ACC112 (cell line): ENCODE results near the gene MYOM1.

Experiments
- H2AFZ ChIP-seq: fragments of 200-600 bp; sonication (generic); one replicate; pipeline ENCODE4 v1.6.0; 2017; ENCODE audit warnings: antibody characterized with exemption, low read length; ENCODE audit not compliant: unreplicated experiment
- H3K27ac ChIP-seq: fragments of 200-600 bp; sonication (generic); 2 replicates; pipeline ENCODE4 v1.5.1; 2014; ENCODE audit warnings: low read depth, mild to moderate bottlenecking, antibody characterized with exemption, low read length, moderate library complexity
- H3K27me3 ChIP-seq: fragments of 200-600 bp; sonication (generic); 2 replicates; pipeline ENCODE4 v1.6.1; 2014; ENCODE audit warnings: mild to moderate bottlenecking, antibody characterized with exemption, low read length, moderate library complexity, mixed read lengths; ENCODE audit not compliant: insufficient read depth
- H3K36me3 ChIP-seq: fragments of 200-600 bp; sonication (generic); 2 replicates; pipeline ENCODE4 v1.6.1; 2016; ENCODE audit warnings: mild to moderate bottlenecking, antibody characterized with exemption, low read length, moderate library complexity, mixed read lengths; ENCODE audit not compliant: insufficient read depth
- H3K4me1 ChIP-seq: fragments of 200-600 bp; sonication (generic); one replicate; pipeline ENCODE4 v1.6.1; 2016; ENCODE audit warnings: low read length, mixed read lengths; ENCODE audit not compliant: insufficient read depth, unreplicated experiment, control insufficient read depth
- H3K4me3 ChIP-seq: fragments of 200-600 bp; sonication (generic); 2 replicates; pipeline ENCODE4 v1.5.1; 2014; ENCODE audit warnings: mild to moderate bottlenecking, low read depth, low read length
- H3K79me2 ChIP-seq: fragments of 200-600 bp; sonication (generic); one replicate; pipeline ENCODE4 v1.6.0; 2016; ENCODE audit warnings: low read length; ENCODE audit not compliant: control insufficient read depth, unreplicated experiment, insufficient read depth

MYOM1 gene

DNA sequence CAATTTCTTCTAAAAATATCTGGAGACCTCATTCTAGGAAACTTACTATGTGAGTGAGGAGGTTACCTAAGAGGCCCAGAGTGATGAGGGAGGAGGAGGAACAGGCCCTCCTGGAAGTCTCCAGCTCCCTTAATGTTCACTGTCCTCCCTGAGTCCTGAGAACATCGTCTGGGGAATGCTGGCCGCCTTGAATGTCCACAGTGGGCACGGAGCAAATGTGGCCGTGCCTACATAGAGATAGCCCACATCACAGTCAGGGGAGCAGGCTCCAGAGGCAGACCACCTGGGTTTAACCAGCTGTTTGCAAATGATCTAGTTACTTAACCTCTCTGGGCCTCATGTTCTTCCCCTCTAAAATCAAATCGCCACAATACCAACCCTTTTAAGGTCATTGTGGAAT is 123.8 kb downstream of the MYOM1 start:
- H2AFZ ChIP-seq = no peak overlapping the region
- no peaks in the 10 kb centered on the region for H3K4me1 ChIP-seq
- no peak overlapping the region for H3K27ac ChIP-seq
- H3K36me3 ChIP-seq = no peaks in the 10 kb centered on the region
- no peak overlapping the region for H3K4me3 ChIP-seq
- H3K27me3 ChIP-seq = no peaks in the 10 kb centered on the region
- no peaks in the 10 kb centered on the region for H3K79me2 ChIP-seq

DNA sequence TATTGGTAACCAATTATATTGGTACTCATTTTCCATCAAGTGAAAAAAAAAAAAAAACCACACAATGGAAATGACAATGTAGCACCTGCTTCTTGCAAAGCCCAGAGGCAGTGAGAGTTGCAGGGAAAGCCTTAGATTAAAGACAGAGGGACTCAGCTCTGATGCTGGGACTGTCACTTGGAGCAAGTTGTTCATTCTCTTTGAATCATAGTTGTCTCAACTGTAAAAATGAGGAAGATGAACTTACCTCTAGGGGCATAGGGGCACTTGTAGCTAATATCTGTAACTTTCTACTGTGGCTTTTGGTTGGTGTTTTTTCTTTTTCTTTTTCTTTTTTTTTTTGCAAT is 125.5 kb downstream of the MYOM1 start:
- Histone ChIP-seq H3K27ac (no peak overlapping the region), H2AFZ (no peak overlapping the region), H3K27me3 (no peaks in the 10 kb centered on the region)

DNA sequence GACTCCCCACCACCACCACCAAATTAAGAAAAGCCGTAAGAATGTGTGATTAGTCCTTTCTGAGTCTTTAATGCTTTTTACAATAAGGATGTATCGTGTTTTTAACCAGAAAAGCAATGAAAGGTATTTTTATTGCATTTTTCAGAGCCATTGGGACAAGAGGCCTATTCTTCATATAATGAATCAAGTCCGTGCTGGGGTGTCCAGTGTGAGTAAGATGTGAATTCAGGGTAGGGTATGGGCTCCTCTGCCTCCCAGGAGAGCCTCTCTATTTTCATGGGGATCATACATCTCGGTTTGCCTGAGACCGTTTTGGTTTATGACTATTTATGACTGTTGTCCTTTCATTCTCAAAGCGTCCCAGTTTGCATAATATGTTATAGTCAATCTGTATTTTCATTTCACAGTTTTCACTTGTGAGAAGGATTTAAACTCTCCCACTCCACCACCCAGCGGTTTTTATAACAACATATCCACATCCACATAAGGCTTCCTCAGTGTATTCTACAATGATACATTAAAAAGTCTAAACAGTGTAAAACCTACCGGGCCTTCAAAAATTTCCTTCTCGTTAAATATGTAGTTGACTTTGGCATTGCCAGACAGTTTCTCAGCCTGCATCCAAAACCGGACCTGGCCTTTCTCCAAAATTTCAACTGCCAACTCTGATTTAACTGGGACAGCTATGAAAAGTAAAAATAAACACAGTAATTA is 126.0 kb downstream of the MYOM1 start:
- Histone ChIP-seq H3K27ac (no peak overlapping the region), H3K27me3 (no peaks in the 10 kb centered on the region), H2AFZ (no peak overlapping the region), H3K4me3 (no peak overlapping the region), H3K4me1 (no peaks in the 10 kb centered on the region), H3K36me3 (no peaks in the 10 kb centered on the region), H3K79me2 (no peaks in the 10 kb centered on the region)

More for the DNA sequence above, 125.5 kb downstream of the MYOM1 start:
- H3K79me2 ChIP-seq = no peaks in the 10 kb centered on the region
- no peaks in the 10 kb centered on the region for H3K36me3 ChIP-seq
- H3K4me1 ChIP-seq = no peaks in the 10 kb centered on the region
- no peak overlapping the region for H3K4me3 ChIP-seq

DNA sequence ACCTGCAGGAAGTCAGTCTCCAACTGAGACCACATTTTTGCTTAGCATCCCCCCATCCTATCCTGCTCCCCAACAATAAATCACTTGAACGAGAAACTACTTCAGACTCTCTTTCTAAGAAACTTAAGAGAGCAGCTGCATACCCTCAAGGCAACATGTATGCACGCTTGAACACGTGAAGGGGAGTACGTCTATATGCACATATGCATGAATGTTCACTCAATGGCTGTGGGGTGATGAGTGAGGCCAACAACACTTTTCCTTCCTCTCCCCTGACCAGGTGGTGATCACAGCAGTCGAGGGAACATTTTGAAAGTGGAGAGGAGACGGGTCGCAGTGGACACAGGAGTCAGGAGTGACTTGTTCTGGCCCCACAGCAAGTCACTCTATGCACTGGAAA is 127.0 kb downstream of the MYOM1 start:
- Histone ChIP-seq H3K27me3 (no peaks in the 10 kb centered on the region), H3K36me3 (no peaks in the 10 kb centered on the region), H3K4me3 (no peak overlapping the region), H3K27ac (no peak overlapping the region), H3K79me2 (no peaks in the 10 kb centered on the region), H3K4me1 (no peaks in the 10 kb centered on the region), H2AFZ (no peak overlapping the region)

DNA sequence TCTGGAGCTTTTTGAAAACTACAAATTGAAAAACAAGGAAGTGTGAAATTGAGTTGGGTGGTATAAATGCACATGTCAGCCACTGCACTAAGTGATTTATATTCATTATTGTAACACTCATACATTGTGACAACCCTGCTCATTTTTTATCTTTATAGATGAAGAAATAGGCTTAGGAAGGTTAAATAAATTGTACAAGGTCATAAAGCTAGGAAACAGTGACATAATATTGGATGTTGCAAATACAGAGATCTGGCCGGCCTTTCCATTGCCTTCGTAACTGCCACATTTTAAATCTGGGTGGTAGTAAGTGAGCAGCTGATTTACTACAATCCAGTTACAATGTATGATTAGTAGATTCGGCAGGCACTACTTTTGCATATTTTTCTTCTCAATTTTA is 130.2 kb downstream of the MYOM1 start:
- no peak overlapping the region for H3K4me3 ChIP-seq
- no peaks in the 10 kb centered on the region for H3K4me1 ChIP-seq
- no peak overlapping the region for H2AFZ ChIP-seq
- H3K27ac ChIP-seq = no peak overlapping the region
- H3K79me2 ChIP-seq = no peaks in the 10 kb centered on the region
- no peaks in the 10 kb centered on the region for H3K27me3 ChIP-seq
- H3K36me3 ChIP-seq = no peaks in the 10 kb centered on the region

DNA sequence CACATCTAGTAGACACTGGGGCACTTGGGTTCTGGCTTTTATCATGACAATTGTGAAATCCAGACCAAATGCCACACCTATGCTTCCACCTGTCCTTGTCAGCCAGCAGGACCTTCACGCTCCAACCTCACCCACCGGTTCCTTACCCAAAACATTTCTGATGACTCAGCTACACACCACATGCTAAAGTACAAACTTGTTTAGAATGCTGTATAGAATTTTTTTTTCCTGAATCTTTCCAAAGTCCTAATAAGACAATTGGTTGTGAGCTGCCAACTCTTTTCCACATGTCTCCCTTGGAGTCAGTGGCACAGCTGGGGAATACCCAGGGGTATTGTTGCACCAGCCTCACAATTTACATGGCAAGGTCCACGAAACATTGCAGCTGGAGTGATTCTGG is 131.3 kb downstream of the MYOM1 start:
- Histone ChIP-seq H3K27me3 (no peaks in the 10 kb centered on the region), H3K79me2 (no peaks in the 10 kb centered on the region), H3K4me3 (no peak overlapping the region), H3K4me1 (no peaks in the 10 kb centered on the region), H2AFZ (no peak overlapping the region), H3K36me3 (no peaks in the 10 kb centered on the region), H3K27ac (no peak overlapping the region)

DNA sequence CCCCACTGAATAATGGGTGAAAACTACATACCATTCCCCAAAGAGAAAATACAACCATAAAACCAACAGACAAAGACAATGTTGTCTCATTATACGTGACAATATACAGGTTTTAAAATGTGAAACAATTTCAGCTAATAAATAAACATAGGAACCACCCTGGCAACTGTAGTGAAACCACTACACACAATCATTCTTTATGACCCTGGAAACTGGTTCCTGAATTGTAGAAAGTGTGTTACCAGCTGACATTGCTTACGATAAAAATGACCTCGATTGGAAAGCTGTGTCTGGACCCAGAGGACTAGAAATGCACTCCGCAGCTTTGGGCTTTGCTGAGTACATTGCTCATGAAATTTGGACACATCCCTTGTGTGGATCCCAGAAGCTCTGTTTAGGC is 132.9 kb downstream of the MYOM1 start:
- Histone ChIP-seq H3K4me1 (no peaks in the 10 kb centered on the region), H3K36me3 (no peaks in the 10 kb centered on the region), H3K79me2 (no peaks in the 10 kb centered on the region), H3K4me3 (no peak overlapping the region), H3K27me3 (no peaks in the 10 kb centered on the region), H3K27ac (no peak overlapping the region), H2AFZ (no peak overlapping the region)

DNA sequence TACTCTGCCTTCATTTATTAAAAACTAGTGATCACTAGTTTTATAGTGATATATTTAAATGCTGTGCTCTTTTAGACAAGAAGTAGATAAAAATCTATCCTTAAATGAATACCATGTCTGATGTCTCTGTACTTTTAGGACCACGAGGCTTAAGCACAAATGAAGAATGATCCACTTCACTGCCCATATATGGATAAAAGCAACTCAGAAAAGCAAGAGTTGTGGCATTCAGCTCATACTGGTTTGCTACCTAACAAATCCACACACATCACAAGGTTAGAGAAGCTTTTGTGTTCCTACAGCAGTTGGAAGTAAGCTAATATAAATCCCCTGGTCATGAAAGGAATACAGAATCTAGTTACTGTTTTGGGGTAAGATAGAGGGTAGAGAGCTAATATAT is 134.2 kb downstream of the MYOM1 start:
- Histone ChIP-seq H3K4me1 (no peaks in the 10 kb centered on the region), H2AFZ (no peak overlapping the region), H3K4me3 (no peak overlapping the region), H3K79me2 (no peaks in the 10 kb centered on the region), H3K27ac (no peak overlapping the region), H3K36me3 (no peaks in the 10 kb centered on the region), H3K27me3 (no peaks in the 10 kb centered on the region)

DNA sequence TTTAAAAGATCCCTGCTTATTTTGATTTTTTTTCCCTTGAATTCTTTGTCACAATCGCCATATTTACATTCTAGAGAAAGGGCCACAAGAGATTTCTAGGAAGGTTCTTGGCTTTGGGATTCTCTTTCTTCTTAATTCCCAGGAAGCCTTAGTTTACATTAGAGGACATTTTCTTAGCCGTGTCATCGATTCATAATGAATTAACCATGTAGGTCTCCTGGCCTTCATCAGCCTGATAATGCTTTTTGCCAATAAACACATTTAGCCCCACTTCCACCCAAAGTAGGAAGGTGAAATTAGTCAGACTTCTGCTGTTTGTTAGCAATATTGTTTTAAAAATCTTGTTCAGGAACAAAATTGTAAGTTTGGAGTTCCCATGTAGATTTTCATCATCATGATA is 135.6 kb downstream of the MYOM1 start:
- Histone ChIP-seq H3K27me3 (no peaks in the 10 kb centered on the region), H3K27ac (no peak overlapping the region), H3K4me3 (no peak overlapping the region), H3K4me1 (no peaks in the 10 kb centered on the region), H3K36me3 (no peaks in the 10 kb centered on the region), H3K79me2 (no peaks in the 10 kb centered on the region), H2AFZ (no peak overlapping the region)

DNA sequence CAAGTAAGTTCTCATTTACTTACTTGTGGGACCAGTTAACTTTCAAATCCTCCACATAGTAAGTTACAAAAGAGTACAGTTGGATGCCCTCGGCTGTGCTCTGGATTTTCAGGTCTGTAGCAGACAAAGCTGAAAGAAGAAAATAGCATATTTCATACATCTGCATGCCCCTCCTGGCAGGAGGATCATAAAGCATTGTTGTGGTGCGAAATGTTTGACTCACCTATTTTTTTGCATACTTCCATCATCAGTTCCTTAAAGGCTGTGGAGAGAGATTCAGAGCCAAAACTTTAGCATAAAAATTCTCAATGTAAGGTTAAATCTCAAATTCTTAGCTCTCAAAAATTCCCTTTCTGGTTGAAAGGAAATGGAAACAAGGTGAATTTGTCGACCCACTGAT is 136.0 kb downstream of the MYOM1 start:
- no peaks in the 10 kb centered on the region for H3K4me1 ChIP-seq
- no peak overlapping the region for H2AFZ ChIP-seq
- H3K4me3 ChIP-seq = no peak overlapping the region
- H3K36me3 ChIP-seq = no peaks in the 10 kb centered on the region
- H3K27me3 ChIP-seq = no peaks in the 10 kb centered on the region
- H3K27ac ChIP-seq = no peak overlapping the region
- H3K79me2 ChIP-seq = no peaks in the 10 kb centered on the region

DNA sequence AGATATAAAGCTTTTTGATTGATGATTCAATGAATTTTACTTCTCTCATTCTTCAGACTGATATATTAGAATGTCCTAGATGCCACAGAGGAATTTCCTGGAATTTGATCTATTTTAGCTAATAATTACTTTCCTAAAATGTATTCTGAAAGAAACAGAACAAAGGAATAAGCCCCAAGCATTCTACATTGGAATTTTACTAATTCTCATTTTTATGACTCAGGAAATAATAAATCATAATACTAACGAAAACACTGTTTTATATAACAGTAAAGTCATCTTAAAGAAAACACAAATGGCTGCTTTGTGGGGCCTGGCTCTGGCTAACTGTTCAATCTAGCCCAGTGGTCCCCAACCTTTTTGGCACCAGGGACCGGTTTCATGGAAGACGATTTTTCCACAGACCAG is 138.2 kb downstream of the MYOM1 start:
- H3K27me3 ChIP-seq = no peaks in the 10 kb centered on the region
- H3K36me3 ChIP-seq = no peaks in the 10 kb centered on the region
- H3K4me1 ChIP-seq = no peaks in the 10 kb centered on the region
- H3K27ac ChIP-seq = no peak overlapping the region
- no peaks in the 10 kb centered on the region for H3K79me2 ChIP-seq
- no peak overlapping the region for H2AFZ ChIP-seq
- no peak overlapping the region for H3K4me3 ChIP-seq
